HepG2 (cell line): ENCODE data around the gene SATB2. TPM values are rescaled to one million over a fixed set of nuclear protein-coding genes. Genes with fewer than 3 reads are reported as not detected.
A peak's percentile ranks its signal among the peaks of the same experiment; 100 is the strongest.

Source experiments
- CEBPB ChIP-seq: IDR thresholded peaks from 2 replicates; pipeline ENCODE4 v1.6.1; 2011; ENCODE audit warnings: low read depth, low read length, improper control_type of control experiment, borderline replicate concordance
- CHD4 ChIP-seq: fragments of 200-600 bp; sonication (generic); IDR thresholded peaks from 2 replicates; pipeline ENCODE4 v1.7.0; 2017; ENCODE audit warnings: mild to moderate bottlenecking, low read length, borderline replicate concordance
- ESRRA ChIP-seq: sonication (generic); formaldehyde crosslinking; IDR thresholded peaks from 2 replicates; pipeline ENCODE4 v1.5.1; 2020; ENCODE audit warnings: mild to moderate bottlenecking, low read depth, missing genetic modification reagents
- FOXJ3 ChIP-seq: sonication (generic); formaldehyde crosslinking; IDR thresholded peaks from 2 replicates; pipeline ENCODE4 v1.4.0; 2020; ENCODE audit warnings: missing genetic modification reagents, mild to moderate bottlenecking, borderline replicate concordance
- FOXK1 ChIP-seq: sonication (generic); formaldehyde crosslinking; IDR thresholded peaks from 2 replicates; pipeline ENCODE4 v1.4.0; 2020; ENCODE audit warnings: low read depth, missing genetic modification reagents, borderline replicate concordance
- GTF2F1 ChIP-seq: fragments of 150-350 bp; IDR thresholded peaks from 2 replicates; pipeline ENCODE4 v1.6.1; 2014; ENCODE audit warnings: low read length
- HHEX ChIP-seq: IDR thresholded peaks from 2 replicates; pipeline ENCODE4 v1.6.1; 2016; ENCODE audit warnings: control low read depth
- HOXA7 ChIP-seq: sonication (generic); formaldehyde crosslinking; IDR thresholded peaks from 2 replicates; pipeline ENCODE4 v1.8.1; 2022; ENCODE audit warnings: mild to moderate bottlenecking, missing genetic modification reagents, moderate library complexity
- KLF11 ChIP-seq: IDR thresholded peaks from 2 replicates; pipeline ENCODE4 v1.6.1; 2016; ENCODE audit warnings: missing compliant biosample characterization
- NFE2L1 ChIP-seq: sonication (generic); formaldehyde crosslinking; IDR thresholded peaks from 2 replicates; pipeline ENCODE4 v1.4.0; 2020; ENCODE audit warnings: missing genetic modification reagents, mild to moderate bottlenecking, borderline replicate concordance
- NFRKB ChIP-seq: fragments of 450-650 bp; IDR thresholded peaks from 2 replicates; pipeline ENCODE4 v1.6.1; 2017
- TCF7L2 ChIP-seq: IDR thresholded peaks from 2 replicates; pipeline ENCODE4 v1.6.1; 2011; ENCODE audit warnings: mild to moderate bottlenecking, low read depth, low read length, moderate library complexity
- TGIF2 ChIP-seq: IDR thresholded peaks from 2 replicates; pipeline ENCODE4 v1.6.1; 2016; ENCODE audit warnings: control low read depth, missing compliant biosample characterization
- THAP11 ChIP-seq: IDR thresholded peaks from 2 replicates; pipeline ENCODE4 v1.6.1; 2016; ENCODE audit warnings: missing biosample characterization, missing genetic modification reagents
- TOE1 ChIP-seq: sonication (generic); formaldehyde crosslinking; IDR thresholded peaks from 2 replicates; pipeline ENCODE4 v1.4.0; 2020; ENCODE audit warnings: mild to moderate bottlenecking, missing genetic modification reagents
- ZBTB21 ChIP-seq: sonication (generic); formaldehyde crosslinking; IDR thresholded peaks from 2 replicates; pipeline ENCODE4 v1.4.0; 2020; ENCODE audit warnings: missing genetic modification reagents
- ZBTB7B ChIP-seq: sonication (generic); formaldehyde crosslinking; IDR thresholded peaks from 2 replicates; pipeline ENCODE4 v1.4.0; 2020; ENCODE audit warnings: missing genetic modification reagents
- ZFYVE20 ChIP-seq: sonication (generic); formaldehyde crosslinking; IDR thresholded peaks from 2 replicates; pipeline ENCODE4 v1.8.0; 2023; ENCODE audit warnings: low read depth, mild to moderate bottlenecking, moderate library complexity, missing genetic modification reagents, borderline replicate concordance
- ZKSCAN1 ChIP-seq: fragments of 150-350 bp; IDR thresholded peaks from 2 replicates; pipeline ENCODE4 v1.6.1; 2014; ENCODE audit warnings: low read length
- ZNF446 ChIP-seq: sonication (generic); formaldehyde crosslinking; IDR thresholded peaks from 2 replicates; pipeline ENCODE4 v1.5.0; 2020; ENCODE audit warnings: mild to moderate bottlenecking, missing genetic modification reagents
- ZNF543 ChIP-seq: sonication (generic); formaldehyde crosslinking; IDR thresholded peaks from 2 replicates; pipeline ENCODE4 v1.4.0; 2020; ENCODE audit warnings: mild to moderate bottlenecking, missing genetic modification reagents
- ZNF678 ChIP-seq: sonication (generic); formaldehyde crosslinking; IDR thresholded peaks from 2 replicates; pipeline ENCODE4 v1.4.0; 2020; ENCODE audit warnings: mild to moderate bottlenecking, missing genetic modification reagents
- ZNF780A ChIP-seq: sonication (generic); formaldehyde crosslinking; IDR thresholded peaks from 2 replicates; pipeline ENCODE4 v1.8.0; 2022; ENCODE audit warnings: mild to moderate bottlenecking, missing genetic modification reagents, moderate library complexity
- ZSCAN9 ChIP-seq: IDR thresholded peaks from 2 replicates; pipeline ENCODE4 v1.6.1; 2016; ENCODE audit warnings: borderline replicate concordance
- polyA plus RNA-seq, 8 experiments: library from polyadenylated mRNA; depleted of rRNA in 3 of 8; stranded (reverse) in 7 of 8; unstranded in 1 of 8; fragments of >200 nt; fragmentation: Illumina TruSeq in 4 of 8; extraction: Trizol in 4 of 8; gene quantifications; 2 replicates each; pipeline versions ENCODE4 v1.2.1 to v1.2.3, GENCODE V29; 2011 to 2016; ENCODE audit warnings: low read depth in 4 of 8, missing spikeins in 1 of 8, mixed read lengths in 1 of 8; ENCODE audit not compliant: insufficient read depth in 1 of 8
- total RNA-seq, 5 experiments: library from RNA; depleted of rRNA; stranded (reverse); fragments of >200 nt; fragmentation: Illumina TruSeq; extraction: Trizol; gene quantifications; 2 replicates each; pipeline ENCODE4 v1.2.3, GENCODE V29; 2016; ENCODE audit warnings: low read depth in 1 of 5
- TF ChIP-seq, protein P1 (sequence below): sonication (generic); formaldehyde crosslinking; IDR thresholded peaks from 2 replicates; pipeline ENCODE4 v1.4.0; 2020; ENCODE audit warnings: mild to moderate bottlenecking, missing genetic modification reagents, borderline replicate concordance
- TF ChIP-seq, protein P2 (sequence below): sonication (generic); formaldehyde crosslinking; IDR thresholded peaks from 2 replicates; pipeline ENCODE4 v1.8.1; 2023; ENCODE audit warnings: mild to moderate bottlenecking, moderate library complexity, missing genetic modification reagents
- TF ChIP-seq, protein P3 (sequence below): sonication (generic); formaldehyde crosslinking; IDR thresholded peaks from 2 replicates; pipeline ENCODE4 v1.5.0; 2020; ENCODE audit warnings: mild to moderate bottlenecking, missing genetic modification reagents, borderline replicate concordance
- TF ChIP-seq, protein P4 (sequence below): sonication (generic); formaldehyde crosslinking; IDR thresholded peaks from 2 replicates; pipeline ENCODE4 v1.8.0; 2022; ENCODE audit warnings: missing genetic modification reagents, low read depth, mild to moderate bottlenecking, borderline replicate concordance

Gene SATB2
- total and polyA plus RNA-seq, 2 of the 13 experiments (the other 11 are each of a cell fraction or from before 2014, with no cell fraction given), result 2.5 to 5.5 TPM

DNA sequence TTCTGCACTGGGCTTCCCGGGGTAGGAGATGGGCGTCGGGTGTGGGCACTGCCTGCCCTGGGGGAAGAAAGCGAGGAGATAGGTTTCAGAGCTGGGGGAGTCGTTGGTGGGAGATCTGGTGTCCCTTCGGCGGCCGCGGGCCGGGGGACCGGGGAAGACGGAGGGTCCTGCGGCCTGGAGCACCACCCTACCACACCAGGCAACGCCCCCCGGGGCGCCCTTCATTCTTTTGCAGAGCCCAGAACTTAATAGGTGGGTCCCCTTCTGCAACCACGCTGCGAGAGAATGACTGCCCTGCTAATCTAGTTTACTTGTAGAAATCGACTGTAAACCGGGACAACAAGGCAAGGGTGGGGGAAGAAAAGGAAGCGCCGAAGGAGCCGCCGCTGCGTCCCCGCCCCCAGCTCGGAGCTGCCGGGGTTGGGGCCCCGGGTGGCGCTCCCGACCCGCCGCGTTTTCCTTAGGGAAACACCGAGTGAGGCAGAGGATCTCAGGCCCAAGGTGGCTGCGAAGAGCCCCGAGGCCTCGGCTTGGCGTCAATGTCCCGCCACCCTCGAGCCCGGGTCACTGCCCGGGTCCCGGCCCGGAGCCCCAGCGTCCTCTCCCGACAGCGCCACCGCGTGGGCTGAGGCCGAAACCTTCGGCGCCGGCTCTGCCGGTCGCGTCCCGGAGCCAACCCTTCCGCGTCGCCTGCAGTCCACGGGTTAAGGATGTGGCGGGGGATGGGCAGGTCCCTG lies 5.4 kb upstream of the SATB2 start (continued):
- TF ChIP-seq, protein P1, sequence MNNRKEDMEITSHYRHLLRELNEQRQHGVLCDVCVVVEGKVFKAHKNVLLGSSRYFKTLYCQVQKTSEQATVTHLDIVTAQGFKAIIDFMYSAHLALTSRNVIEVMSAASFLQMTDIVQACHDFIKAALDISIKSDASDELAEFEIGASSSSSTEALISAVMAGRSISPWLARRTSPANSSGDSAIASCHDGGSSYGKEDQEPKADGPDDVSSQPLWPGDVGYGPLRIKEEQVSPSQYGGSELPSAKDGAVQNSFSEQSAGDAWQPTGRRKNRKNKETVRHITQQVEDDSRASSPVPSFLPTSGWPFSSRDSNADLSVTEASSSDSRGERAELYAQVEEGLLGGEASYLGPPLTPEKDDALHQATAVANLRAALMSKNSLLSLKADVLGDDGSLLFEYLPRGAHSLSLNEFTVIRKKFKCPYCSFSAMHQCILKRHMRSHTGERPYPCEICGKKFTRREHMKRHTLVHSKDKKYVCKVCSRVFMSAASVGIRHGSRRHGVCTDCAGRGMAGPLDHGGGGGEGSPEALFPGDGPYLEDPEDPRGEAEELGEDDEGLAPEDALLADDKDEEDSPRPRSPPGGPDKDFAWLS (CRISPR knock-in tag), result no peak
- TF ChIP-seq ESRRA (CRISPR knock-in tag) (no peak), NFE2L1 (CRISPR knock-in tag) (no peak), ZNF780A (no peak), FOXJ3 (no peak), NFRKB (no peak), HHEX (CRISPR knock-in tag) (no peak), KLF11 (CRISPR knock-in tag) (no peak; the same call in 1 of the 2 replicates), FOXK1 (CRISPR knock-in tag) (peak; percentile 47; the same call in 1 of the 2 replicates), TOE1 (no peak), ZNF543 (CRISPR knock-in tag) (peak; percentile 61; the same call in 1 of the 2 replicates), CHD4 (no peak), THAP11 (peak; percentile 42; the same call in 1 of the 2 replicates), TGIF2 (CRISPR knock-in tag) (0 out of 2 replicates have a peak, but pooled peaks have one; percentile 59), CEBPB (no peak), ZNF446 (CRISPR knock-in tag) (no peak), ZFYVE20 (CRISPR knock-in tag) (no peak), ZSCAN9 (CRISPR knock-in tag) (peak; percentile 34; the same call in 1 of the 2 replicates), GTF2F1 (no peak), ZNF678 (CRISPR knock-in tag) (peak; percentile 72; the same call in 1 of the 2 replicates), ZBTB7B (CRISPR knock-in tag) (no peak), ZBTB21 (CRISPR knock-in tag) (no peak), TCF7L2 (no peak), HOXA7 (CRISPR knock-in tag) (no peak), ZKSCAN1 (no peak)
- TF ChIP-seq, protein P2, sequence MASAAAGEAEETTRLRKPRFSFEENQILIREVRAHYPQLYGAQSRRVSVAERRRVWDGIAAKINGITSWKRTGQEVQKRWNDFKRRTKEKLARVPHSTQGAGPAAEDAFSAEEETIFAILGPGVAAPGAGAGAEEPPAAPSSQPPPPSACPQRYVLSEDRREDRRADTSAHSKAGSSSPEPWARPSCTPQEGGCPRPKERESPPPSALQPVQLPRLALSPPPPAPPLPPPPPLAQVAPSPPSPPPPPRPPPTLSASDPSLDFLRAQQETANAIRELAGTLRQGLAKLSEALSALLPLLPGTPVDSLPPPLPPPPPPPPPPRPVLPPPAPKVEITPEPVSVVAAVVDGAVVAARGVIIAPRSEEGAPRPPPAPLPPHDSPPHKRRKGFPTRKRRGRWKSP (CRISPR knock-in tag), result no peak
- TF ChIP-seq, protein P3, sequence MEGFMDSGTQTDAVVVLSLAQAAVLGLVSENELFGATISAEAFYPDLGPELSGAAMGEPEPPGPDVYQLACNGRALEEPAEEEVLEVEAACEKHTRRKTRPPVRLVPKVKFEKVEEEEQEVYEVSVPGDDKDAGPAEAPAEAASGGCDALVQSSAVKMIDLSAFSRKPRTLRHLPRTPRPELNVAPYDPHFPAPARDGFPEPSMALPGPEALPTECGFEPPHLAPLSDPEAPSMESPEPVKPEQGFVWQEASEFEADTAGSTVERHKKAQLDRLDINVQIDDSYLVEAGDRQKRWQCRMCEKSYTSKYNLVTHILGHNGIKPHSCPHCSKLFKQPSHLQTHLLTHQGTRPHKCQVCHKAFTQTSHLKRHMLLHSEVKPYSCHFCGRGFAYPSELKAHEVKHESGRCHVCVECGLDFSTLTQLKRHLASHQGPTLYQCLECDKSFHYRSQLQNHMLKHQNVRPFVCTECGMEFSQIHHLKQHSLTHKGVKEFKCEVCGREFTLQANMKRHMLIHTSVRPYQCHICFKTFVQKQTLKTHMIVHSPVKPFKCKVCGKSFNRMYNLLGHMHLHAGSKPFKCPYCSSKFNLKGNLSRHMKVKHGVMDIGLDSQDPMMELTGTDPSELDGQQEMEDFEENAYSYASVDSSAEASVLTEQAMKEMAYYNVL (CRISPR knock-in tag), result no peak
- TF ChIP-seq, protein P4, sequence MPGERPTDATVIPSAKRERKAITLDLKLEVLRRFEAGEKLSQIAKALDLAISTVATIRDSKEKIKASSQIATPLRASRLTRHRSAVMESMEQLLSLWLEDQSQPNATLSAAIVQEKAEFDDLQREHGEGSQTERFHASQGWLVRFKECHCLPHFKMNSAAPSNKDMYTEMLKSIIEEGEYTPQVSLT (CRISPR knock-in tag), result no peak; the same call in 1 of the 2 replicates
